ENCODE measurements around the gene ZNF468. TPM values are rescaled to one million over a fixed set of nuclear protein-coding genes. Genes with fewer than 3 reads are reported as not detected.

The ZNF468 gene
- total and polyA plus RNA-seq, 3 donors from 2014 or later: 10.6 to 21.7 (median 13.5) TPM

- 0 to 1% methylated on average over 19 to 56 of the region's 56 CpGs for WGBS, 2 donors
- peak; percentile 99 for DNase-seq
- TF ChIP-seq POLR2A (IDR thresholded peaks at IDR 0.05) (no peak), CTCF (IDR thresholded peaks at IDR 0.05) (no peak)
These were observed 39.9 kb upstream of the ZNF468 start, which contains the start of gene ZNF320 for GRCh38 chr19:52897138-52897935. TSS of gene ZNF320 (minus strand) at chr19:52897635. CDS start at chr19:52890255, 7,380 bp downstream.

DNA sequence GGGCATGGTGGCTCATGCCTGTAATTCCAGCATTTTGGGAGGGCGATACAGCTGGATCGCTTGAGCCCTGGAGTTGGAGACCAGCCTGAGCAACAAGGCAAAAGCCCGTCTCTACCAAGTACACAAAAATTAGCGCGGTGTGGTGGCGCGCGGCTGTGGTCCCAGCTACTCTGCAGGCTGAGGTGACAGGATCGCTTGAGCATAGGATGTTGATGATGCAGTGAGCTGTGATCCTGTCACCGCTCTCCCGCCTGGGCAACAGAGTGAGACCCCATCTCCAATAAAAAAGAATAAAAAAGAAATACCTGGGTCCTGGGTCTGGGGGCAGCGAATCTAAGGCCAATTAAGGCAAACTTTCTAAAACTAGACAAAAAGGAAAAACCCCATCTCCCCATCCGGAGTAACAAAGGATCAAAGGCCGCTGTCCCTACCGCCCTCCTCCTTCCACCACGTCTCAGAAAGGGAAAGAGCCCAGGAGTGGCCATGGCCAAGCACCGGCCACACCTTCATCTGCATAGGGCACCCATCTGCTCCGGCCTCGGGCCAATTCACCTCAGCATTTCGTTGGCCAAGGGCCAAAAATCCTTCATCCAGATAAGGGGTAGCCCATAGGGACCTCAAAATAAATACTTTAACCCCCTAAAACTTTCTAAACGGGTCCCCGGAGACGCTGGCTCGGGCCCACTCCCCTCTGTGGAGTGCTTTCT lies 39.2 kb upstream of the ZNF468 start:
- peak; percentile 27 for DNase-seq
- H3K27ac ChIP-seq: peak overlapping the region; percentile 73 to 84
- TF ChIP-seq CTCF (IDR thresholded peaks at IDR 0.05): no peak
- no peak for TF ChIP-seq POLR2A (IDR thresholded peaks at IDR 0.05)
- no peaks in the 10 kb centered on the region for H3K9me3 ChIP-seq
- intact Hi-C loops (cut with DNase I; ENCODE audit: low total_unique reads): no loop called here
- peaks cover 4% of the 10 kb centered on the region for H3K4me1 ChIP-seq
- 29 to 30% methylated on average over 24 of the region's 24 CpGs for WGBS, 2 donors
- no peaks in the 10 kb centered on the region for H3K27me3 ChIP-seq
- peak overlapping the region; percentile 73 to 89 for H3K4me3 ChIP-seq
- H3K36me3 ChIP-seq (ENCODE audit: low read depth, missing control alignments): no peaks in the 10 kb centered on the region

More at GRCh38 chr19:52897138-52897935, 39.9 kb upstream of the ZNF468 start, which contains the start of gene ZNF320:
- H3K27ac ChIP-seq: peak within 1 kb of the TSS; percentile 73 to 84
- peak within 1 kb of the TSS; percentile 73 to 89 for H3K4me3 ChIP-seq
- intact Hi-C loops (cut with DNase I; ENCODE audit: low total_unique reads): no loop called here
- no peaks in the 10 kb centered on the region for H3K36me3 ChIP-seq (ENCODE audit: low read depth, missing control alignments)
- no peaks in the 10 kb centered on the region for H3K27me3 ChIP-seq
- no peaks in the 10 kb centered on the region for H3K9me3 ChIP-seq
- H3K4me1 ChIP-seq: peaks cover 4% of the 10 kb centered on the region

GRCh38 chr19:52891336-52891735 lies 33.9 kb upstream of the ZNF468 start:
- intact Hi-C loops (cut with DNase I; ENCODE audit: low total_unique reads): no loop called here
- no peak for DNase-seq

DNA sequence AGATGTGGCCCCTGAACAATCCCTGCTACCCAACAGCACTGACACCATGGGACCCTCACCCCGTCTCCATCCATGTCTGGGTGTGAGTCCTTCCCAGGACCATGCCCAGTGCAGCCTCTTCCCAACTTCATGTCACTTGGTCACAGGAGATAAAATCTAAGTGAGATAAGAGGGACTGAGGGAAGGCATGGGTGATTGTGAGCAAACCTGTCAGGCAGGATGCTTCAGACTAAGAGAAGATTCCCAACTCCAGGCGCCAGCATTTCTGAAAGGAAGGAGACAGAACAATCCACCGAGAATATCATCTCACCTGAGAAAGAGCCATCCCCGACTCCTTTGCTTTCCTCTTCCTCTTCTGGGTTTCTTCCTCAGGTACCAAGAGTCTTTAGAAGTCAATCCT lies 32.5 kb upstream of the ZNF468 start:
- H3K36me3 ChIP-seq (ENCODE audit: low read depth, missing control alignments): no peaks in the 10 kb centered on the region

More at GRCh38 chr19:52891336-52891735, 33.9 kb upstream of the ZNF468 start:
- H3K27me3 ChIP-seq: no peaks in the 10 kb centered on the region
- TF ChIP-seq CTCF (IDR thresholded peaks at IDR 0.05) (no peak), POLR2A (IDR thresholded peaks at IDR 0.05) (no peak)
- no peaks in the 10 kb centered on the region for H3K36me3 ChIP-seq (ENCODE audit: low read depth, missing control alignments)
- H3K4me3 ChIP-seq: no peak overlapping the region
- H3K9me3 ChIP-seq: no peaks in the 10 kb centered on the region
- H3K4me1 ChIP-seq: peaks cover 3% of the 10 kb centered on the region
- WGBS, 2 donors: 71 to 75% methylated on average over 4 of the region's 4 CpGs
- H3K27ac ChIP-seq: no peak overlapping the region

More for the DNA sequence above, 32.5 kb upstream of the ZNF468 start:
- no peaks in the 10 kb centered on the region for H3K9me3 ChIP-seq
- no peak for DNase-seq
- H3K27ac ChIP-seq: no peak overlapping the region
- intact Hi-C loops (cut with DNase I; ENCODE audit: low total_unique reads): no loop called here
- no peak for TF ChIP-seq CTCF (IDR thresholded peaks at IDR 0.05)
- no peak for TF ChIP-seq POLR2A (IDR thresholded peaks at IDR 0.05)
- H3K4me3 ChIP-seq: no peak overlapping the region
- H3K4me1 ChIP-seq: no peaks in the 10 kb centered on the region
- H3K27me3 ChIP-seq: no peaks in the 10 kb centered on the region
- 97% methylated on average over 4 of the region's 4 CpGs for WGBS, 2 donors

Measured in testis (tissue), 3 donors.